ENCODE results near the gene EML4. TPM values are rescaled to one million over a fixed set of nuclear protein-coding genes. Genes with fewer than 3 reads are reported as not detected.

Gene EML4
- total and polyA plus RNA-seq, 9 donors: 11.6 to 46.5 (median 31.5) TPM

GRCh38 chr2:42192010-42192373, 22.8 kb downstream of the EML4 start:
- 91 to 95% (median 94%) methylated on average over 5 of the region's 5 CpGs for WGBS, 3 donors
- H3K4me1 ChIP-seq (ENCODE audit: insufficient read depth): peaks cover 11% of the 10 kb centered on the region
- no peaks in the 10 kb centered on the region for H3K9me3 ChIP-seq
- H3K27me3 ChIP-seq: no peaks in the 10 kb centered on the region
- intact Hi-C loops (cut with DNase I): loop anchor here in 1 of 4 donors (10.0 kb wide), 1 partner anchor 97 kb away; no protein-coding TSS in a partner anchor
- TF ChIP-seq EP300 (IDR thresholded peaks at IDR 0.05) (no peak), POLR2A (IDR thresholded peaks at IDR 0.05) (no peak), CTCF (IDR thresholded peaks at IDR 0.05) (no peak)
- no peak for DNase-seq
- no peak overlapping the region for H3K4me3 ChIP-seq
- no peaks in the 10 kb centered on the region for H3K36me3 ChIP-seq
- no peak overlapping the region for H3K27ac ChIP-seq

- DNase-seq: no peak
- Histone ChIP-seq H3K4me3 (no peak overlapping the region), H3K36me3 (no peaks in the 10 kb centered on the region), H3K27ac (no peak overlapping the region), H3K4me1 (ENCODE audit: insufficient read depth) (peaks cover 11% of the 10 kb centered on the region), H3K9me3 (no peaks in the 10 kb centered on the region), H3K27me3 (no peaks in the 10 kb centered on the region)
- TF ChIP-seq EP300 (IDR thresholded peaks at IDR 0.05): no peak
- no peak for TF ChIP-seq CTCF (IDR thresholded peaks at IDR 0.05)
- TF ChIP-seq POLR2A (IDR thresholded peaks at IDR 0.05): no peak
- intact Hi-C loops (cut with DNase I): loop anchor here in 1 of 4 donors (10.0 kb wide), 1 partner anchor 98 kb away; no protein-coding TSS in a partner anchor
- WGBS, 3 donors: 38 to 46% (median 43%) methylated on average over 3 of the region's 3 CpGs
Observed at GRCh38 chr2:42192652-42193566, 23.8 kb downstream of the EML4 start.

- intact Hi-C loops (cut with DNase I): loop anchor here in 1 of 4 donors (10.0 kb wide), 1 partner anchor 99 kb away; no protein-coding TSS in a partner anchor
- no peak overlapping the region for H3K27ac ChIP-seq
- H3K36me3 ChIP-seq: no peaks in the 10 kb centered on the region
- no peak overlapping the region for H3K4me3 ChIP-seq
- no peaks in the 10 kb centered on the region for H3K9me3 ChIP-seq
- peaks cover 11% of the 10 kb centered on the region for H3K4me1 ChIP-seq (ENCODE audit: insufficient read depth)
- no peak for DNase-seq
- TF ChIP-seq CTCF (IDR thresholded peaks at IDR 0.05) (no peak), EP300 (IDR thresholded peaks at IDR 0.05) (no peak), POLR2A (IDR thresholded peaks at IDR 0.05) (no peak)
- H3K27me3 ChIP-seq: no peaks in the 10 kb centered on the region
Observed at GRCh38 chr2:42193722-42194187, 24.6 kb downstream of the EML4 start.

GRCh38 chr2:42194428-42194827, 25.3 kb downstream of the EML4 start:
- DNase-seq: no peak
- Histone ChIP-seq H3K27ac (no peak overlapping the region), H3K9me3 (no peaks in the 10 kb centered on the region), H3K36me3 (no peaks in the 10 kb centered on the region), H3K4me3 (no peak overlapping the region), H3K27me3 (no peaks in the 10 kb centered on the region), H3K4me1 (ENCODE audit: insufficient read depth) (peaks cover 11% of the 10 kb centered on the region)
- TF ChIP-seq POLR2A (IDR thresholded peaks at IDR 0.05): no peak
- no peak for TF ChIP-seq CTCF (IDR thresholded peaks at IDR 0.05)
- TF ChIP-seq EP300 (IDR thresholded peaks at IDR 0.05): no peak
- WGBS, 3 donors: 95 to 98% (median 97%) methylated on average over 4 of the region's 4 CpGs
- intact Hi-C loops (cut with DNase I): loop anchor here in 1 of 4 donors (10.0 kb wide), 1 partner anchor 100 kb away; no protein-coding TSS in a partner anchor

All from ovary (tissue), 9 donors.